Subcutaneous adipose tissue (tissue), 4 donors: Measurements from ENCODE around the gene ADAM12. TPM values are rescaled to one million over a fixed set of nuclear protein-coding genes. Genes with fewer than 3 reads are reported as not detected.

ENCODE experiments used
- CTCF ChIP-seq: fragments of 450-650 bp; IDR thresholded peaks from one replicate; pipeline ENCODE4 v1.5.1; 2016; ENCODE audit warnings: low read depth, mild to moderate bottlenecking, control low read depth, antibody characterized with exemption, moderate library complexity
- total RNA-seq, 4 donors: library from RNA; depleted of rRNA; stranded (reverse); fragments of >200 nt; gene quantifications; one replicate each; pipeline ENCODE4 v1.1.0, GENCODE V29; 2016

Gene ADAM12
- total RNA-seq, 4 donors from 2014 or later, result 11.5 to 20.4 (median 14.5) TPM

GRCh38 chr10:126012485-126012884 lies 375.8 kb downstream of the ADAM12 start:
- TF ChIP-seq CTCF, result no peak

- no peak for TF ChIP-seq CTCF
Measured at GRCh38 chr10:126011995-126012394, 376.3 kb downstream of the ADAM12 start.

GRCh38 chr10:126009650-126010049 lies 378.6 kb downstream of the ADAM12 start:
- no peak for TF ChIP-seq CTCF

- no peak for TF ChIP-seq CTCF
Measured at GRCh38 chr10:126006906-126007305, 381.4 kb downstream of the ADAM12 start.

- no peak for TF ChIP-seq CTCF
Measured at GRCh38 chr10:126006264-126006663, 382.0 kb downstream of the ADAM12 start.

- TF ChIP-seq CTCF, result no peak
Measured at GRCh38 chr10:126004752-126005151, 383.5 kb downstream of the ADAM12 start.

GRCh38 chr10:126001576-126001975 lies 386.7 kb downstream of the ADAM12 start:
- TF ChIP-seq CTCF, result no peak
